ENCODE data around the gene FAAP24.
"Not testable (repeated sequence)": the region's sequence is repeated elsewhere in the genome, so short reads cannot be mapped to it uniquely, and the experiment has no call there.

- not testable (repeated sequence) for TF ChIP-seq CTCF (IDR thresholded peaks at IDR 0.05; ENCODE audit: low read depth, low read length); EZH2phosphoT487 (IDR thresholded peaks at IDR 0.05; ENCODE audit: low read depth)
Measured at GRCh38 chr19:33025468-33026238, 53.6 kb downstream of the FAAP24 start.

Data from OCI-LY3 (cell line).